Measurements from ENCODE around the gene ALB.

The ALB gene

DNA sequence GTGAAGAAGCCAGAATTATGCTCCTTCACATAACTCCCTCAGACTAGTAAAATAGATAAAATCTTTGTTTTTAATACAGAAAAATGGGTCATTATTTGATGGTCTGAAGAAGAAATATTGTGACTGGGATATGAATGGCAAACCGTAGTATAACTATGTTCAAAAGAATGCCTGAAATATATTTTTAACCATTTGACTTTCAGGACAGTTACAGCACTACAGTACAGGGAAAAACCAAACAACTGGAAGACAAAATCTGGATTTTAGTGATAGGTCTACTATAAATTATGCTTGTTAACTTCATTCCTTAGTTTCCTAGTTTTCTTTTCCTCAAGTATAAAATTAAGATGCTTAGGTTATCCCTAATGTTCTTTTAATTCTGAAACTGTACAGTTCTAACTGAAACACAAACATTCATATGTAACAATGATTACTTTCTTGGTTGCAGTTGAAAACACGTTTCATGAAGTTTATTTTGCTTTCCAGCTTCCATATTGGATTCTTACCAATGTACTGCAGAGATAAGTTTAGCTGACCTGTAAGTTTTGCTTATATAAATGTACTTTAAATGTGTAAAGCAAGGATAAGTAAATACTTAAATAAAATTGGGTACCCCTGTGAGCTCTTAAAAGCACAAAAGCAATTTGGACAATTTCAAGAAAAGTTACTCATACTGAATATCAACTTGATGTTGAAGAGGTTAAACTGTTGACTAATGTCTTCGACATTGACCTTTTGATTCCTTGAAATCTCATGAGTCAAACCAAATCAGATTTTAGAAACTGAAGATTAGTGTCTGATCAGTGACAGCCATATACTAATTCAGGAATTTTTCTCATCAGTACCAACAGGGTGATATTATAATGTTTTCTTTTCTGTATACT, 32.8 kb downstream of the ALB start:
- Histone ChIP-seq H3K36me3 (no peaks in the 10 kb centered on the region), H3K4me1 (no peaks in the 10 kb centered on the region), H3K27me3 (peaks cover under 1% of the 10 kb centered on the region), H3K9me3 (no peaks in the 10 kb centered on the region), H3K4me3 (ENCODE audit: low read depth, low read length) (no peak overlapping the region)
- TF ChIP-seq, protein P1, sequence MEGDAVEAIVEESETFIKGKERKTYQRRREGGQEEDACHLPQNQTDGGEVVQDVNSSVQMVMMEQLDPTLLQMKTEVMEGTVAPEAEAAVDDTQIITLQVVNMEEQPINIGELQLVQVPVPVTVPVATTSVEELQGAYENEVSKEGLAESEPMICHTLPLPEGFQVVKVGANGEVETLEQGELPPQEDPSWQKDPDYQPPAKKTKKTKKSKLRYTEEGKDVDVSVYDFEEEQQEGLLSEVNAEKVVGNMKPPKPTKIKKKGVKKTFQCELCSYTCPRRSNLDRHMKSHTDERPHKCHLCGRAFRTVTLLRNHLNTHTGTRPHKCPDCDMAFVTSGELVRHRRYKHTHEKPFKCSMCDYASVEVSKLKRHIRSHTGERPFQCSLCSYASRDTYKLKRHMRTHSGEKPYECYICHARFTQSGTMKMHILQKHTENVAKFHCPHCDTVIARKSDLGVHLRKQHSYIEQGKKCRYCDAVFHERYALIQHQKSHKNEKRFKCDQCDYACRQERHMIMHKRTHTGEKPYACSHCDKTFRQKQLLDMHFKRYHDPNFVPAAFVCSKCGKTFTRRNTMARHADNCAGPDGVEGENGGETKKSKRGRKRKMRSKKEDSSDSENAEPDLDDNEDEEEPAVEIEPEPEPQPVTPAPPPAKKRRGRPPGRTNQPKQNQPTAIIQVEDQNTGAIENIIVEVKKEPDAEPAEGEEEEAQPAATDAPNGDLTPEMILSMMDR (IDR thresholded peaks at IDR 0.05; ENCODE audit: low read depth, low read length), result no peak
- no peak for DNase-seq

DNA sequence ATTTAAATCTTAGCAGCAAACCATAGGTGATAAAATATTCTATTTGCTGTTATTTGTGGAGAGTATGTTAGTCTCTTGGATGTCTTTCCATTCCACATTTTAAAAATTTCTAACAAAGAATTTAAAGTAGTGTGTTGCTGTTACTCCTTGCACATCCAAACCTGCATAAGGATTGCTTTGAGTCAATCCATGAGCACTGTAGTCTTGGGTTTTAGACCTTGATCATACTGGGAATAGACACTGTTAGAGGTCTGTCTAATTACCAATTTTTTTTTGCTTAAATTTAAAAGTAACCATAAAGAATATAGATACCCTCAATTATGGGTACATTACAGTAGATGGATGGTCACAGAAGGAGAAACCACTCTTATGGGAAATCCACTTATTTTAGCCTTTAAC, 33.5 kb downstream of the ALB start:
- no peaks in the 10 kb centered on the region for H3K36me3 ChIP-seq
- H3K9me3 ChIP-seq, result no peaks in the 10 kb centered on the region
- H3K4me3 ChIP-seq (ENCODE audit: low read depth, low read length), result no peak overlapping the region
- peaks cover 7% of the 10 kb centered on the region for H3K27me3 ChIP-seq
- no peaks in the 10 kb centered on the region for H3K4me1 ChIP-seq
- DNase-seq, result no peak
- TF ChIP-seq, protein P1 (IDR thresholded peaks at IDR 0.05; ENCODE audit: low read depth, low read length), result no peak

DNA sequence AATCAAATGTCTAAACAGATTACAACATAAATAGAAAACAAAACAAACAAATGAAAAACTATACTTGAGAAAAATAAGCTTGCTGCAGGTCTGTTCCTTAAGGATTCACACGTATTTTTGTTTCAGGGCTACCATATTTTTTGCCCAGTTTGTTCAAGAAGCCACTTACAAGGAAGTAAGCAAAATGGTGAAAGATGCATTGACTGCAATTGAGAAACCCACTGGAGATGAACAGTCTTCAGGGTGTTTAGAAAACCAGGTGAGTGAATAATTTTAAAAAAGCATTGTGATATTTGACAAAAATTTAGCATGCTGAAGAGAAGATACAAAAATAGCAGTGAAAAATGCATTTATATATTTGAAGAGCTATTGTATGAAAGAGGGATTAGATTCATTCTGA, 34.0 kb downstream of the ALB start:
- peaks cover 11% of the 10 kb centered on the region for H3K27me3 ChIP-seq
- TF ChIP-seq, protein P1 (IDR thresholded peaks at IDR 0.05; ENCODE audit: low read depth, low read length), result no peak
- H3K4me3 ChIP-seq (ENCODE audit: low read depth, low read length), result no peak overlapping the region
- H3K36me3 ChIP-seq, result no peaks in the 10 kb centered on the region
- H3K9me3 ChIP-seq, result no peaks in the 10 kb centered on the region
- DNase-seq, result no peak
- H3K4me1 ChIP-seq, result no peaks in the 10 kb centered on the region

DNA sequence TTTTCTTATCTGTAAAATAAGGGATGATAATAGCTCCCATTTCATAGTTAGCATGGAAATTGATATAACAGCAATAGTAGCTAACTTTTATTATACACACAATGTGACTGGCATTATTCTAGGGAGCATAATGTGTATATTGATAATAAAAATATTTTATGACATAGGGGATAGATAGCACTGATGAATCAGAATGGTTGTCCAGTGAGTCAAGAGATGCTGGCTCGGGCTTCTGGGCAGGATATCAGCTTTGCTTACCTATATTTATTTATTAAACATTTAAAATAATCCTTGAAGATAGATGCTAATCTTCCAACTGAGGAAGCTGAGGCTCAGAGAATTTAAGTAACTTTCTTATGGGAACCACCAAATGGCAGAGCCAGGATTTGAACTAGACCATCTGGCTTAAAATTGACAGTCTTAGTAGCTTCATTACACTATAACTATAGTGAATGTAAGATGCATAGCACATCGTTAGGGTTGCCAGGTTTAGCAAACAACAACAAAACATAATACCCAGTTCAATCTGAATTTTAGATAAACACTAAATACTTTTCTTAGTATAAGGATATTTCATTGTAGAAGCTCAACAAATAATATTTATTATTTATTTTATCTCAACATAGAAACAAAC, 34.6 kb downstream of the ALB start:
- DNase-seq, result no peak
- Histone ChIP-seq H3K4me1 (no peaks in the 10 kb centered on the region), H3K4me3 (ENCODE audit: low read depth, low read length) (no peak overlapping the region), H3K9me3 (no peaks in the 10 kb centered on the region), H3K27me3 (peaks cover 16% of the 10 kb centered on the region), H3K36me3 (no peaks in the 10 kb centered on the region)
- TF ChIP-seq, protein P1 (IDR thresholded peaks at IDR 0.05; ENCODE audit: low read depth, low read length), result no peak

DNA sequence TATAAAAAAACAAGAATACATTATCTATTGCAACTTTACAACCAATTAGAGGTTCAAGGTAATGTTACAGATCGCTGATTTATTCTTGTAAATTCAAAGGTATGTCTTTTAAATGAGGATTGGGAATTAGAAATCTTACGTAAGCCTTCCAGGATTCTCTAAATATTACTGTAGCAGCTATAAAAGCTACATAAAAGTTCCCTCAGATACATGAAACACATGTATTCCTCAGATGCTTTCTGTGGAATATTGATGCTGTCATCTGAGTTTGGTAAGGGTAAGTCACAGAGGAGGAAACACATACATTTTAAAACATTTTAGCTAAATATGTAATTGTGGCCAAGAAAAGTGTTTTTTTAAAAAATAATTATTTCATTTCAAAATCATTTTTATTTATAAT, 35.4 kb downstream of the ALB start:
- Histone ChIP-seq H3K4me1 (no peaks in the 10 kb centered on the region), H3K27me3 (peaks cover 16% of the 10 kb centered on the region), H3K9me3 (no peaks in the 10 kb centered on the region), H3K36me3 (no peaks in the 10 kb centered on the region), H3K4me3 (ENCODE audit: low read depth, low read length) (no peak overlapping the region)
- DNase-seq, result no peak
- TF ChIP-seq, protein P1 (IDR thresholded peaks at IDR 0.05; ENCODE audit: low read depth, low read length), result no peak

DNA sequence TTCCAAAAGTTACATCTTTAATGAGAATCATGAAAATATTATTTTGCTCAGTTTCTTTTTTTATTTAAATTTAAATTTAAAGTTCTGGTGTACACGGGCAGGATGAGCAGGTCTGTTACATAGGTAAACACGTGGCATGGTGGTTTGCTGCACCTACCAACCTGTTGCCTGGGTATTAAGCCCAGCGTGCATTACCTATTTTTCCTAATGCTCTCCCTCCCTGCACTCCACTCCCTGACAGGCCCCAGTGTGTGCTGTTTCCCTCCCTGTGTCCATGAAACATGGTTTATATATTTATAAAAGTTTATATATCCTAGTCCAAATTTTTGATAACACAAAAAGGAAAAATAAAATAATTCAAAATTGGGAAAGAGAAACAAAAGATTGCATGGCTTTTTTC, 35.9 kb downstream of the ALB start:
- Histone ChIP-seq H3K4me3 (ENCODE audit: low read depth, low read length) (no peak overlapping the region), H3K27me3 (peaks cover 16% of the 10 kb centered on the region), H3K36me3 (no peaks in the 10 kb centered on the region), H3K9me3 (no peaks in the 10 kb centered on the region), H3K4me1 (no peaks in the 10 kb centered on the region)
- TF ChIP-seq, protein P1 (IDR thresholded peaks at IDR 0.05; ENCODE audit: low read depth, low read length), result no peak
- DNase-seq, result no peak
